Neural cell (in vitro differentiated cells): Measurements from ENCODE around the gene TMEM26. TPM values are rescaled to one million over a fixed set of nuclear protein-coding genes. Genes with fewer than 3 reads are reported as not detected.

Experiments used
- H2AFZ ChIP-seq: fragments of 200-600, 300-800 bp; sonication (generic), shearing (Covaris generic); 2 replicates; pipeline ENCODE4 v1.6.0; 2014; ENCODE audit warnings: low read depth, mild to moderate bottlenecking, antibody characterized with exemption, low read length, moderate library complexity
- H3F3A ChIP-seq: fragments of 200-600 bp; shearing (Covaris generic); 2 replicates; pipeline ENCODE4 v1.6.1; 2016; ENCODE audit warnings: mild to moderate bottlenecking, moderate library complexity, mixed read lengths, antibody characterized with exemption, low read length; ENCODE audit not compliant: insufficient read depth, poor library complexity, severe bottlenecking
- H3K27ac ChIP-seq: fragments of 200-600, 300-800 bp; sonication (generic), shearing (Covaris generic); 2 replicates; pipeline ENCODE4 v1.5.1; 2014; ENCODE audit warnings: mild to moderate bottlenecking, low read length, moderate library complexity
- H3K27me3 ChIP-seq: fragments of 300-800, 200-600 bp; sonication (generic), shearing (Covaris generic); 2 replicates; pipeline ENCODE4 v1.6.0; 2014; ENCODE audit warnings: mild to moderate bottlenecking, low read depth, low read length, moderate library complexity; ENCODE audit not compliant: insufficient read depth
- H3K36me3 ChIP-seq: fragments of 300-800, 200-600 bp; sonication (generic), shearing (Covaris generic); 2 replicates; pipeline ENCODE4 v1.5.1; 2014; ENCODE audit warnings: mild to moderate bottlenecking, antibody characterized with exemption, low read length, moderate library complexity; ENCODE audit not compliant: insufficient read depth
- H3K4me2 ChIP-seq: fragments of 300-800, 200-600 bp; sonication (generic), shearing (Covaris generic); 2 replicates; pipeline ENCODE4 v1.6.0; 2014; ENCODE audit warnings: mild to moderate bottlenecking, low read length
- H3K4me3 ChIP-seq: fragments of 300-800, 200-600 bp; sonication (generic), shearing (Covaris generic); 2 replicates; pipeline ENCODE4 v1.5.1; 2014; ENCODE audit warnings: mild to moderate bottlenecking, low read length, moderate library complexity
- H3K79me2 ChIP-seq: fragments of 200-600 bp; shearing (Covaris generic); replicated peaks from 2 replicates; pipeline ENCODE4 v1.6.0; 2014; ENCODE audit warnings: mild to moderate bottlenecking, low read length, moderate library complexity; ENCODE audit not compliant: insufficient read depth
- H3K9ac ChIP-seq: fragments of 300-800, 200-600 bp; sonication (generic), shearing (Covaris generic); 2 replicates; pipeline ENCODE4 v1.6.1; 2016; ENCODE audit warnings: mild to moderate bottlenecking, low read length, mixed read lengths
- H3K9me2 ChIP-seq: fragments of 200-600 bp; shearing (Covaris generic); 2 replicates; pipeline ENCODE4 v1.6.1; 2016; ENCODE audit warnings: mild to moderate bottlenecking, low read length, mixed read lengths; ENCODE audit not compliant: insufficient read depth
- H3K9me3 ChIP-seq: fragments of 200-600, 300-800 bp; sonication (generic), shearing (Covaris generic); 2 replicates; pipeline ENCODE4 v1.6.1; 2016; ENCODE audit warnings: mild to moderate bottlenecking, mixed run types, low read length, moderate library complexity, mixed read lengths
- H4K20me1 ChIP-seq: fragments of 200-600 bp; shearing (Covaris generic); 2 replicates; pipeline ENCODE4 v1.6.1; 2016; ENCODE audit warnings: mild to moderate bottlenecking, mixed run types; ENCODE audit not compliant: insufficient read depth
- EP300 ChIP-seq: fragments of 450-650 bp; conservative IDR thresholded peaks from 2 replicates; pipeline ENCODE4 v1.6.1; 2014; ENCODE audit warnings: antibody characterized with exemption, mild to moderate bottlenecking, moderate library complexity; ENCODE audit not compliant: poor library complexity, severe bottlenecking
- EZH2 ChIP-seq: fragments of 200-600, 300-800 bp; shearing (Covaris generic), sonication (generic); IDR thresholded peaks from 2 replicates; pipeline ENCODE4 v1.6.1; 2014; ENCODE audit warnings: antibody characterized with exemption, low read length, borderline replicate concordance, mild to moderate bottlenecking; ENCODE audit not compliant: insufficient read depth, poor library complexity, severe bottlenecking
- MXI1 ChIP-seq: fragments of 450-650 bp; conservative IDR thresholded peaks from 2 replicates; pipeline ENCODE4 v1.6.1; 2014; ENCODE audit warnings: antibody characterized with exemption, mild to moderate bottlenecking; ENCODE audit not compliant: poor library complexity, severe bottlenecking
- POLR2AphosphoS5 ChIP-seq: IDR thresholded peaks from 2 replicates; pipeline ENCODE4 v1.6.1; 2012
- RAD21 ChIP-seq: fragments of 450-650 bp; conservative IDR thresholded peaks from 2 replicates; pipeline ENCODE4 v1.6.1; 2014; ENCODE audit warnings: antibody characterized with exemption, mild to moderate bottlenecking, moderate library complexity
- SMC3 ChIP-seq: fragments of 450-650 bp; conservative IDR thresholded peaks from 2 replicates; pipeline ENCODE4 v1.6.1; 2014; ENCODE audit warnings: antibody characterized with exemption, mild to moderate bottlenecking, moderate library complexity; ENCODE audit not compliant: poor library complexity
- TAF1 ChIP-seq: IDR thresholded peaks from 2 replicates; pipeline ENCODE4 v1.6.1; 2012; ENCODE audit warnings: low read depth
- polyA plus RNA-seq: library from polyadenylated mRNA; depleted of rRNA; stranded (reverse); fragments of >200 nt; gene quantifications from 2 replicates; pipeline ENCODE4 v1.2.3, GENCODE V29; 2014
- TF ChIP-seq, protein P1 (sequence below): IDR thresholded peaks from 2 replicates; pipeline ENCODE4 v1.6.1; 2012; ENCODE audit warnings: borderline replicate concordance
- TF ChIP-seq, protein P2 (sequence below): fragments of 450-650 bp; IDR thresholded peaks from 2 replicates; pipeline ENCODE4 v1.5.1; 2014; ENCODE audit warnings: antibody characterized with exemption, mild to moderate bottlenecking, moderate library complexity; ENCODE audit not compliant: poor library complexity, severe bottlenecking

Gene TMEM26
- polyA plus RNA-seq, 1 donor from 2014 or later, result not detected

DNA sequence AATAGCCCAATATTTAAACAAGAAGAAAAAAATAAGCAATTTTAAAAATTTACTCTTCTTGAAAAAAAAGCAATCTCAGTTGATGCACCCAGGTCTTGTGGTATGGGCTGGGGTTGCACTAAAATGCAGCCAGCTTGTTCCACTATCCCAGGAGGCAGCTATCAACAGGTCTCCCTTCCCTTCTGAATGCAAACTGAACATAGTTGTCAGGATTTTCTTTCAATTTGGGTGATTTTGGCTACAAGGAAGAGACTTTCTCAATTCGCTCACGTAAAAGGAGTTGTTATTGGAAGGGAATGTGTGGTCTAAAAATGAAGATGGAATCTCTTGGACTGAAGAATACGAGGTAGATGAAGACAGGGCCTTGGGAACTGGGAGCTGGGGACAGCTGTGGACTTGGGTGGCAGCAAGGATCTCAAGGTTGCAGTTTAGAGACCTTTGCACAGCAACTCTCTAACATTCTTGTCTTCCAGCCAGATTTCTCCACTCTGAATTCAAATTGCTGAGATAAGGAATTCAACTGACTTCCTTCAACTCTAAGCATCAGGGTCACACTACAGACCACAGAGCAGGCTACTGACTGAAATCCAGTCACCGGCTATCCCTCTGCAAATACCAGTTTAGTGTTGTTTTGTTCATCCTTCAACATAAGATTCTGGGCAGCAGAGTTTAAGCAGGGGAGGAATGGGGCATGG is 3.1 kb upstream of the TMEM26 start:
- Histone ChIP-seq H3K9me3 (no peaks in the 10 kb centered on the region), H3K9me2 (no peaks in the 10 kb centered on the region), H3K27ac (no peak overlapping the region), H2AFZ (no peak overlapping the region), H4K20me1 (no peaks in the 10 kb centered on the region), H3K4me3 (no peak overlapping the region), H3K36me3 (no peaks in the 10 kb centered on the region), H3K27me3 (peaks cover 31% of the 10 kb centered on the region), H3K9ac (no peak overlapping the region), H3K79me2 (no peaks in the 10 kb centered on the region), H3K4me2 (no peak overlapping the region), H3F3A (no peaks in the 10 kb centered on the region)
- TF ChIP-seq, protein P1, sequence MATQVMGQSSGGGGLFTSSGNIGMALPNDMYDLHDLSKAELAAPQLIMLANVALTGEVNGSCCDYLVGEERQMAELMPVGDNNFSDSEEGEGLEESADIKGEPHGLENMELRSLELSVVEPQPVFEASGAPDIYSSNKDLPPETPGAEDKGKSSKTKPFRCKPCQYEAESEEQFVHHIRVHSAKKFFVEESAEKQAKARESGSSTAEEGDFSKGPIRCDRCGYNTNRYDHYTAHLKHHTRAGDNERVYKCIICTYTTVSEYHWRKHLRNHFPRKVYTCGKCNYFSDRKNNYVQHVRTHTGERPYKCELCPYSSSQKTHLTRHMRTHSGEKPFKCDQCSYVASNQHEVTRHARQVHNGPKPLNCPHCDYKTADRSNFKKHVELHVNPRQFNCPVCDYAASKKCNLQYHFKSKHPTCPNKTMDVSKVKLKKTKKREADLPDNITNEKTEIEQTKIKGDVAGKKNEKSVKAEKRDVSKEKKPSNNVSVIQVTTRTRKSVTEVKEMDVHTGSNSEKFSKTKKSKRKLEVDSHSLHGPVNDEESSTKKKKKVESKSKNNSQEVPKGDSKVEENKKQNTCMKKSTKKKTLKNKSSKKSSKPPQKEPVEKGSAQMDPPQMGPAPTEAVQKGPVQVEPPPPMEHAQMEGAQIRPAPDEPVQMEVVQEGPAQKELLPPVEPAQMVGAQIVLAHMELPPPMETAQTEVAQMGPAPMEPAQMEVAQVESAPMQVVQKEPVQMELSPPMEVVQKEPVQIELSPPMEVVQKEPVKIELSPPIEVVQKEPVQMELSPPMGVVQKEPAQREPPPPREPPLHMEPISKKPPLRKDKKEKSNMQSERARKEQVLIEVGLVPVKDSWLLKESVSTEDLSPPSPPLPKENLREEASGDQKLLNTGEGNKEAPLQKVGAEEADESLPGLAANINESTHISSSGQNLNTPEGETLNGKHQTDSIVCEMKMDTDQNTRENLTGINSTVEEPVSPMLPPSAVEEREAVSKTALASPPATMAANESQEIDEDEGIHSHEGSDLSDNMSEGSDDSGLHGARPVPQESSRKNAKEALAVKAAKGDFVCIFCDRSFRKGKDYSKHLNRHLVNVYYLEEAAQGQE, result no peak
- TF ChIP-seq MXI1, result no peak
- TF ChIP-seq POLR2AphosphoS5, result no peak
- TF ChIP-seq, protein P2, sequence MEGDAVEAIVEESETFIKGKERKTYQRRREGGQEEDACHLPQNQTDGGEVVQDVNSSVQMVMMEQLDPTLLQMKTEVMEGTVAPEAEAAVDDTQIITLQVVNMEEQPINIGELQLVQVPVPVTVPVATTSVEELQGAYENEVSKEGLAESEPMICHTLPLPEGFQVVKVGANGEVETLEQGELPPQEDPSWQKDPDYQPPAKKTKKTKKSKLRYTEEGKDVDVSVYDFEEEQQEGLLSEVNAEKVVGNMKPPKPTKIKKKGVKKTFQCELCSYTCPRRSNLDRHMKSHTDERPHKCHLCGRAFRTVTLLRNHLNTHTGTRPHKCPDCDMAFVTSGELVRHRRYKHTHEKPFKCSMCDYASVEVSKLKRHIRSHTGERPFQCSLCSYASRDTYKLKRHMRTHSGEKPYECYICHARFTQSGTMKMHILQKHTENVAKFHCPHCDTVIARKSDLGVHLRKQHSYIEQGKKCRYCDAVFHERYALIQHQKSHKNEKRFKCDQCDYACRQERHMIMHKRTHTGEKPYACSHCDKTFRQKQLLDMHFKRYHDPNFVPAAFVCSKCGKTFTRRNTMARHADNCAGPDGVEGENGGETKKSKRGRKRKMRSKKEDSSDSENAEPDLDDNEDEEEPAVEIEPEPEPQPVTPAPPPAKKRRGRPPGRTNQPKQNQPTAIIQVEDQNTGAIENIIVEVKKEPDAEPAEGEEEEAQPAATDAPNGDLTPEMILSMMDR, result no peak
- no peak for TF ChIP-seq RAD21
- TF ChIP-seq EZH2, result no peak
- TF ChIP-seq EP300, result no peak
- no peak for TF ChIP-seq TAF1
- no peak for TF ChIP-seq SMC3

DNA sequence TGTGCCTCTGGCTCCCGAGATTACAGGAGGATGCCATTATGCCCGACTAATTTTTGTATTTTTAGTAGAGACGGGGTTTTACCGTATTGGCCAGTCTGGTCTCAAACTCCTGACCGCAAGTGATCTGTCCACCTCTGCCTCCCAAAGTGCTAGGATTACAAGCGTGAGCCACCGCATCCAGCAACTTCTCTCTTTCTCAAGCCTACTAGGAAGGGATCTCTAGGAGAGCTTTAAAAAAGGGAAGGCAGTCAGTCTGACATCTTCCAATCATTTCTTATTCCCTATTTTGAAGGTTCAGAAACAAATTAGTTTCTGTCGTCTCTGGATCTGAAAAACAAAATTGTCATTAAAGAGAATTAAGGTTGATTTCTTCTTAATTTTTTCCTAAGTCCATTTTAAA is 2.5 kb upstream of the TMEM26 start:
- H3K27ac ChIP-seq, result no peak overlapping the region
- no peaks in the 10 kb centered on the region for H3K79me2 ChIP-seq
- H3K9me2 ChIP-seq, result no peaks in the 10 kb centered on the region
- no peaks in the 10 kb centered on the region for H3K36me3 ChIP-seq
- H3K4me3 ChIP-seq, result no peak overlapping the region
- H3F3A ChIP-seq, result no peaks in the 10 kb centered on the region
- TF ChIP-seq SMC3 (no peak), EZH2 (no peak), MXI1 (no peak), RAD21 (no peak), TAF1 (no peak), EP300 (no peak), POLR2AphosphoS5 (no peak)
- TF ChIP-seq, protein P2, result no peak
- TF ChIP-seq, protein P1, result no peak
- no peak overlapping the region for H2AFZ ChIP-seq
- peaks cover 36% of the 10 kb centered on the region for H3K27me3 ChIP-seq
- no peak overlapping the region for H3K4me2 ChIP-seq
- H3K9ac ChIP-seq, result no peak overlapping the region
- H3K9me3 ChIP-seq, result no peaks in the 10 kb centered on the region
- H4K20me1 ChIP-seq, result no peaks in the 10 kb centered on the region
